GM18505 (cell line): Measurements from ENCODE around the gene VPS51.

Source experiments
- ATAC-seq: cut with Tn5 transposase; IDR thresholded peaks from one replicate; pipeline ENCODE4 v1.9.1; 2021; ENCODE audit not compliant: unreplicated experiment
- POLR2A ChIP-seq: IDR thresholded peaks from 4 replicates; pipeline ENCODE4 v1.6.1; 2011; ENCODE audit warnings: borderline replicate concordance; ENCODE audit not compliant: insufficient read depth, insufficient read length; ENCODE audit errors: extremely low read depth

VPS51 gene

DNA sequence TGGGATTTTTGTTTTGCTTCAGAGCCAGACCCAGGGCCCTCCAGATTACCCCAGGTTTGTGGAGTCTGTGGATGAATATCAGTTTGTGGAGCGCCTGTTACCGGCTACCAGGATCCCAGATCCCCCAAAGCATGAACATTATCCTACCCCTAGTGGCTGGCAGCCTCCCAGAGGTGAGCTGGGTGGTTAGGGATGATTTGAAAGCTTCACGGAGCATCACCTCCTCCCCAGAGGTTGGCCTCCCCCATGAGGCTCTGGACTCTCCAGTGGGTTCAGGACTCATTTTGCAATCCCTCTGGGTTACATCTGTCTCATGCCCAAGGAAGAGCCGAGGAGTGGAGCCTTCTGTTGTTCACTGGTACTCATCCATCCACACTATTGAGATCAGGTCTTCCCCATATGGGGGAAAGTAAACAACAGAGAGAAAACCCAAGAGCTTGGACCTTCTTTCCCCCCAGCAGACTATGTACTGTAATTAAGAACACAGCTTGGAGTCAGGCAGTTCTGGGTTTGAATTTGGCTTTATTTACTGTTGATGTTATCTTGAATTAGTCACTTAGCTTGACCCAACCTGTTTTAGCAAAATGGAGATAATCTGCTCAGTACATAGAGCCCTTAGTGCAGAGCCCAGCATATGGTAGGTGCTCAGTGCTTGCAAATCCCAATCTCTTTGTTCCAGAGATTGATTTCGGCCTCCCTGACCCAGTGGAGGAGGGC, 28.6 kb downstream of the VPS51 start:
- no peak for ATAC-seq
- TF ChIP-seq POLR2A: no peak

- no peak for ATAC-seq
These were observed 29.4 kb downstream of the VPS51 start for GRCh38 chr11:65125197-65126056.

GRCh38 chr11:65126624-65127274, 30.7 kb downstream of the VPS51 start:
- no peak for ATAC-seq
- peak; percentile 42 for TF ChIP-seq POLR2A

More at GRCh38 chr11:65125197-65126056, 29.4 kb downstream of the VPS51 start:
- no peak for TF ChIP-seq POLR2A

DNA sequence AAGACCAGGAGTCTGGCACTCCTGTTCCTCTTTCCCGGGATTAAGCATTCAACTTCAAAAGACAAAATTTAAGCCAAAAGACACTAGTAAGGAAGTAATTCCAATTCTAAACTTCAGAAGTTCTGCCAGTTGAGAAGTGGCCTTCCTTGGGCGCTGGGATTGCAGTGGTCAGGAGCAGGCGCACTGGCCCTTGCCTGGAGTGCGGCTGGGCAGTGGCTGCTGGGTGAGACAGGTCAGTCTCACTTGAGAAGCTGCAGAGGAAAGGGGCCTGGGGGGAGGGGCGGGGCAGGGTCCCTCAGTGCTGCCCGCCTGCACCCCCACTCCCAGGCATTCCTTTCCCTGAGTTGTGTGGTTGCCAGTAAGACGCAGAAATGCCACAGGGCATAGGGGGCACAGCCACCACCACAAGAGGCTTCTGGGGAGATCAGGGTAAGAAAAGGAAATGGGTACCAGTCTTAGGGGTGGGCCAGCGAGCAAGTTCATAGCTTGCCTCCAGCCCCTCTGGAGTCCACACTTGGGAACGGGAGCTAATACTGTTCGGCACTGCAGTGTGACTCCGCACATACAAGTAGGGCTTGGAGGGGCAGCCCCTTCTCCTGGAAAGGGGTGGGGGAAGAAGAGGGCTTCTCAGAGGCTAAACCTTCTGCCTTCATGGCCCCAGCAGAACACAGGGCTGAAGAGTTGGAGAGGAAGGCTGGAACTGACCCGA, 31.6 kb downstream of the VPS51 start:
- no peak for ATAC-seq
- TF ChIP-seq POLR2A: no peak

DNA sequence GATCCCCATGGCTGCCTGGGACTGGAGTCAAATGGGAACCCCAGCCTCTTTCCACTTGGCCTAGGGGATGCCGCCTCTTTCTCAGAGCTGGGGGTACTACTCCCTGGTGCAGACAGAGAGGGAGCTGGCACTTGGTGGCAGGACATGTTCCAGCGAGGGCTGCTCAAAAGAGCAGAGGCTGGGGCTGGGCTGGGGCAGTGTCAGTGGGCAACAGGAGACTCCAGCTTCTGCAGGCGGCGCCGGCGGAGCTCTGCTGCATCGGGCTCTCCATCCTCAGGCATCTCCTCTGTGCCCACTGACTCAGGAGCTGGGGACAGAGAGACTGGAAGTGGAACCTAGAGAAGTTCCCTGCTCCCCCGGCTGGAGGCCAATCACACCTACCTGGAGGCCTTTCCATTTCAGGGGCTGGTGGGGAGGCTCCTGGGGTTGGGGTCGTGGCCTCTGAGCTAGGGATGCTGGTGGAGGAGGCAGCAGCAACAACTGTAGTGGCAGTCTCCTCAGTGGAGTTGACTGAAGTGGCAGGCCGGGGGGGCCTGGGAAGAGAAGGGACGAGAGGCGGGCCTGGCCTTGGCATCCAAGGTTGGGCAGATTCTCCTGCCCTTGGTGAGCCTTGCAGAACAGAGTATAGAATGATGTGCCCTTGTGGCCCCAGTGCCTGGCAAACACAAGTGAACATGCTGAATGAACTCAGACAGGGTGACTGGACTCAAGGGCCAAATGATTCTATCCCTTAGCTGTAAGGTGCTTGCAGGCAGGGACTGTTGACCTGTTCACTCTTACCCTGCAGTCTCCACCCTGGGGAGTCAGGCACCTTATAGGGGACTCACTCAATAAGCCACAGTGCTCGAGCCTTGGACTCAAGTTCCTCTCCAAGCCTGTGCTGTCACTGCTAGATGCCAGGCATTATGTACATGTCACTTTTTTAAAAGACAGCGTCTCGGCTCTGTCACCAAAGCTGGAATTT, 32.5 kb downstream of the VPS51 start:
- TF ChIP-seq POLR2A: no peak
- no peak for ATAC-seq

DNA sequence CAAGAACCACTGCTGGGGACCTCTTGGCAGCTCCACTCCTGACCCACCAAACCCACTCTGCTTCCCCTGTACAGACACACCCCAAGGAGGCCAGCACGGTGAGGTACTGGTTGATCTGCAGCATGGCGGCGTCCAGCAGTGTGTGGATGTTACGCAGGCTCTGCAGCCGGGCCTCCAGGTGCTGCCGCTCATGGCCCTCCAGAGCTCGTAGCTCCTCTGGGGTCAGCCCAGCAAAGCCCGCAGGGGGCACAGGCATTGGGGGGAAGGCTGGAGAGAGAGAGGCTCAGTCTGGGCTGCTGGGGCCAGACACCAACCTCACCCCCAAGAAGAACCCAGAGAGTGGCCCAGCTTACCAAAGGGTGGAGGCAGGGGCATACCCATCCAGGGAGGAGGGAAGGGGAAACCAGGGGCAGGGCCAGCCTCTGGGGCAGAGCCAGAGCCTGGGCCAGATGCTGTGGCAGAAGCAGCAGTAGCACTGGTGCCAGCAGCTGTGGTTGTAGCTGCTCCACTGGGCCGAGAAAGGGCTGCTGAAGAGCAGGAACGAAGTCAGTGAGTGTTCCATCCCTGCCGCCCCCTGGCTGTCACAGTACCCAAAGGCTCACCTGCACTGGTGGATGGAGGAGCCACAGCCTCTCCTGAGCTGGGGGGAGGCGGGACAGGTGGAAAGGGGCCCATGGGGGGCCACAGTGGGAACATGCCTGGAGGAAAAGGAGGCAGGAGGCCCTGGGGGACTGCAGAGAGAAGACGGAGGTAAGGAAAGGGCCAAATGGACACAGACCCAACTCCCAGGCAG, 33.8 kb downstream of the VPS51 start:
- no peak for ATAC-seq
- TF ChIP-seq POLR2A: no peak

DNA sequence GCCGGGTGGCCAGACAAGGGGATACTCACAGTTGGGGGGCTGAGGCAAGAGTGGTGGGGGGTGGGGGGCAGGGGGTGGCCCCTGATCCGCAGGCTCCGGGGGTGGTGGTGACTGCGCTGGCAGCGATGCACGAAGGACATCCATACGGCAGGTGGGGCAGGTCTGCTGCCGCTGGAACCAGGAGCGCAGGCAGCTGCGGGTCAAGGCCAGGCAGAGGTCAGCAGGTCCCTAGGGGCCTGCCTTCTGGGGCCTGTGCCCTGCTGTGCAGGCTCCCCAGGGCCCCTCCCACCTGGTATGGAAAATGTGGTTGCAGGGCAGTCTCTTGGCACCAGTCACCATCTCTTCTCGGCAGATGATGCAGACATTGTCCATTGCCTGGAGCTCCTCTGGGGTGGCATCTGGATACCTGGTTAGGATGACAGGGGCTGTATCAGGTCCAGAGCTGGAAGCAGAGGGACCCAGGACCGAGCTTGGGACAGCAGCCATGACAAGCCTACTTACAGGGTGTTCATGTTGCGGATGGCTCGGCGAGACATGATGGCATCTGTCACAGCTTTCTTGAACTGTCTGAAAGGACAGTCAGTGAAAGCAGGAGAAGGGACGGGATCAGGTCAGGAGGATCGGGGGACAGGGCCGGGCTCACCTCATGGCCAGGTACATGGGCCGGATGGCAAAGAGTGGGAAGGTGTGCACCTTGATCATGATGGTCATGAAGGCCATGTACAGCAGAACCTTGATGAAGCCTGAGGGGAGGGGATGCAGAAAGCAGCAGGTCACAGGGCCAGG, 34.8 kb downstream of the VPS51 start:
- no peak for ATAC-seq
- no peak for TF ChIP-seq POLR2A

- TF ChIP-seq POLR2A: peak; percentile 40
- ATAC-seq: no peak
These were observed 35.4 kb downstream of the VPS51 start for GRCh38 chr11:65131417-65131776.

DNA sequence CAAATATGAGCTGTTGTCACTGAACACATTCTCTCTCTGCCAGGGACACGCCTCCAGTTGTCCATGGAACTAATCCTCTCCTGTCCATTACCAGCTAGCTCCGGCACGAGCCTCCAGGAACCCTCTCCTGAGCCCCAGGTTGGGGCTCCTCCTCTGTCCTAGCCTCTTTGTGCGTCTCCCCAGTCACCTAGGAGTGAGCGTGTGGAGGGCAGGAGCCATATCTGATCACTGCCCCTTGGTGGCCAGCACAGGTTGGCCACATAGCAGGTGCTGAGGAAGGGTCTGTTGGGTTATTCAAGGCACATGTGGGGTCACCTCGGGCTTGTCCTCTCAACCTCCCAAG, 35.9 kb downstream of the VPS51 start:
- peak; percentile 16 for TF ChIP-seq POLR2A
- ATAC-seq: no peak

- ATAC-seq: no peak
- TF ChIP-seq POLR2A: peak; percentile 76
These were observed 36.4 kb downstream of the VPS51 start for GRCh38 chr11:65132238-65132987.
